Activated CD8-positive, alpha-beta T cell treated with anti-CD3 and anti-CD28 coated beads for 36 hours (primary cell): Measurements from ENCODE around the gene DNLZ. TPM values are rescaled to one million over a fixed set of nuclear protein-coding genes. Genes with fewer than 3 reads are reported as not detected.

Experiments
- ATAC-seq: fragments of 200-7000 bp; cut with Tn5 transposase; one replicate; pipeline ENCODE4 v1.10.0; 2021; ENCODE audit warnings: mild to moderate bottlenecking, moderate library complexity
- CTCF ChIA-PET: fragments of 350-600 bp; sonication (Branson Sonifier 250); formaldehyde crosslinking; loops from one replicate; lab custom pipeline; 2021; ENCODE audit warnings: antibody characterized with exemption; lab: Charles Lee
- POLR2A ChIA-PET: fragments of 350-600 bp; sonication (Branson Sonifier 250); formaldehyde crosslinking; loops from one replicate; lab custom pipeline; 2021; ENCODE audit warnings: antibody characterized with exemption; lab: Charles Lee
- DNase-seq: peaks from one replicate; pipeline ENCODE4 v3.0.0-alpha.2; 2020
- H3K27ac Mint-ChIP-seq: one replicate; pipeline ENCODE4 v1.8.0; 2021; ENCODE audit warnings: mild to moderate bottlenecking, mixed read lengths
- H3K27me3 Mint-ChIP-seq: one replicate; pipeline ENCODE4 v1.8.0; 2021; ENCODE audit warnings: mixed read lengths
- H3K36me3 Mint-ChIP-seq: one replicate; pipeline ENCODE4 v1.8.0; 2021; ENCODE audit warnings: low read depth, mixed read lengths
- H3K4me1 Mint-ChIP-seq: one replicate; pipeline ENCODE4 v1.8.0; 2021; ENCODE audit warnings: low read depth, mixed read lengths
- H3K4me3 Mint-ChIP-seq: one replicate; pipeline ENCODE4 v1.8.0; 2021; ENCODE audit warnings: mild to moderate bottlenecking, moderate library complexity, mixed read lengths
- H3K9me3 Mint-ChIP-seq: one replicate; pipeline ENCODE4 v1.8.0; 2021; ENCODE audit warnings: mixed read lengths
- intact Hi-C: fragments of 100-400 bp; cut with micrococcal nuclease; formaldehyde crosslinking; loops from one replicate; pipeline ENCODE4 v1.10.0; 2022
- total RNA-seq, 2 experiments: library from RNA; stranded (reverse); gene quantifications; one replicate each; pipeline ENCODE4 v1.2.3, GENCODE V29; 2021
- TF ChIP-seq, protein P1 (sequence below): fragments of 200-600 bp; IDR thresholded peaks from one replicate; pipeline ENCODE4 v1.8.0; 2022; ENCODE audit warnings: antibody characterized with exemption, mild to moderate bottlenecking

Gene DNLZ
- total RNA-seq, 2 experiments from 2014 or later: 16.1 to 17.4 TPM

DNA sequence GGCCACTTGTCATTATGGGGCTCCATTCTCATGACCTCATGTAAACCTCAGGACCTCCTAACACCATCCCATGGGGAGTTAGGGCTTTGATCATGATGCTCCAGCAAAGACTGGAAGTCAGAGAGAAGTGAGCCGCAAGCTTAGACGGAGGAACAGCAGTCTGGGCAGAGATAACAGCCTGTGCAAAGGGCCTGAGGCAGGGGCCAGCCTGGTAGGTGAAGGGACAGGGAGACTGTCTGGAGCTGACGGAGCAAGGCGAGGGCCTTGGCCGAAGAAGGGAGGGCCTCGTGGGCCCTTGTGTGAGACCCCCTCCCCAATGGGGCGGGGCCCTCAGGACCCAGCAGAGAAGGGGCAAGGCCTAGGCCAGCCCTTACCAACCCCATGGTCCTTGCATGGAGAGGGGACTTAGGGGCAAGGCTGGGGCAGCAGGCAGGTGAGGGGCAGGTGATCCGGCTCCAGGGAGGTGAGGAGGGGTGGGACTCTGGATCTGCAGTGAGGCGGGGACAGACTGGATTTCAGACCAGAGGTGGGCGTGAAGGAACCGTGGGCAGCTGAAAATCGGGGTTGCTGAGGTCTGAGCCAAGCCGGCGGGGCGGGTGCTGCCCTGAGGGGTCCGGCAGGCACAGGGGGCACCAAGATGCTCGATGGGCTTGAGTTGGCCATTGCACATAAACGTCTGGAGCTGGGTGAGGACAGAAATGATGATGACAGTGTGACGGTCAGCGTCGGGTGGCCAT is 18.8 kb downstream of the DNLZ start:
- Mint-ChIP-seq H3K27ac (no peak overlapping the region), H3K27me3 (no peaks in the 10 kb centered on the region), H3K36me3 (no peaks in the 10 kb centered on the region), H3K4me3 (no peak overlapping the region), H3K9me3 (no peaks in the 10 kb centered on the region), H3K4me1 (peaks cover 5% of the 10 kb centered on the region)
- TF ChIP-seq, protein P1, sequence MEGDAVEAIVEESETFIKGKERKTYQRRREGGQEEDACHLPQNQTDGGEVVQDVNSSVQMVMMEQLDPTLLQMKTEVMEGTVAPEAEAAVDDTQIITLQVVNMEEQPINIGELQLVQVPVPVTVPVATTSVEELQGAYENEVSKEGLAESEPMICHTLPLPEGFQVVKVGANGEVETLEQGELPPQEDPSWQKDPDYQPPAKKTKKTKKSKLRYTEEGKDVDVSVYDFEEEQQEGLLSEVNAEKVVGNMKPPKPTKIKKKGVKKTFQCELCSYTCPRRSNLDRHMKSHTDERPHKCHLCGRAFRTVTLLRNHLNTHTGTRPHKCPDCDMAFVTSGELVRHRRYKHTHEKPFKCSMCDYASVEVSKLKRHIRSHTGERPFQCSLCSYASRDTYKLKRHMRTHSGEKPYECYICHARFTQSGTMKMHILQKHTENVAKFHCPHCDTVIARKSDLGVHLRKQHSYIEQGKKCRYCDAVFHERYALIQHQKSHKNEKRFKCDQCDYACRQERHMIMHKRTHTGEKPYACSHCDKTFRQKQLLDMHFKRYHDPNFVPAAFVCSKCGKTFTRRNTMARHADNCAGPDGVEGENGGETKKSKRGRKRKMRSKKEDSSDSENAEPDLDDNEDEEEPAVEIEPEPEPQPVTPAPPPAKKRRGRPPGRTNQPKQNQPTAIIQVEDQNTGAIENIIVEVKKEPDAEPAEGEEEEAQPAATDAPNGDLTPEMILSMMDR: no peak
- POLR2A ChIA-PET: interaction anchor here (0.9 to 1.4 kb wide), 2 partner anchors 17 kb away, joined by 3 read pairs; partner anchors contain the start of gene GPSM1
- ATAC-seq (no peak), DNase-seq (no peak)
- CTCF ChIA-PET: interaction anchor here (1.2 kb wide), 1 partner anchor 19 kb away, joined by 3 read pairs; the partner anchor contains the start of gene DNLZ
- intact Hi-C loops: no loop called here

GRCh38 chr9:136343884-136344269 is 19.7 kb downstream of the DNLZ start:
- POLR2A ChIA-PET: interaction anchor here (1.4 kb wide), 1 partner anchor 16 kb away, joined by 3 read pairs; the partner anchor contains the start of gene GPSM1
- TF ChIP-seq, protein P1: no peak
- Mint-ChIP-seq H3K4me1 (peaks cover 5% of the 10 kb centered on the region), H3K36me3 (no peaks in the 10 kb centered on the region), H3K9me3 (no peaks in the 10 kb centered on the region), H3K27me3 (no peaks in the 10 kb centered on the region), H3K27ac (no peak overlapping the region), H3K4me3 (no peak overlapping the region)
- ATAC-seq (no peak), DNase-seq (no peak)
- CTCF ChIA-PET: no interaction called here
- intact Hi-C loops: no loop called here

- Mint-ChIP-seq H3K36me3 (no peaks in the 10 kb centered on the region), H3K4me1 (peaks cover 5% of the 10 kb centered on the region), H3K4me3 (no peak overlapping the region), H3K27me3 (no peaks in the 10 kb centered on the region), H3K9me3 (no peaks in the 10 kb centered on the region), H3K27ac (no peak overlapping the region)
- ChIA-PET CTCF (no interaction called here), POLR2A (interaction anchor here (1.4 kb wide), 1 partner anchor 11 kb away, joined by 3 read pairs; no protein-coding TSS in a partner anchor)
- intact Hi-C loops: no loop called here
- TF ChIP-seq, protein P1: no peak
- DNase-seq (no peak), ATAC-seq (no peak)
Observed at GRCh38 chr9:136343121-136343883, 20.2 kb downstream of the DNLZ start.

DNA sequence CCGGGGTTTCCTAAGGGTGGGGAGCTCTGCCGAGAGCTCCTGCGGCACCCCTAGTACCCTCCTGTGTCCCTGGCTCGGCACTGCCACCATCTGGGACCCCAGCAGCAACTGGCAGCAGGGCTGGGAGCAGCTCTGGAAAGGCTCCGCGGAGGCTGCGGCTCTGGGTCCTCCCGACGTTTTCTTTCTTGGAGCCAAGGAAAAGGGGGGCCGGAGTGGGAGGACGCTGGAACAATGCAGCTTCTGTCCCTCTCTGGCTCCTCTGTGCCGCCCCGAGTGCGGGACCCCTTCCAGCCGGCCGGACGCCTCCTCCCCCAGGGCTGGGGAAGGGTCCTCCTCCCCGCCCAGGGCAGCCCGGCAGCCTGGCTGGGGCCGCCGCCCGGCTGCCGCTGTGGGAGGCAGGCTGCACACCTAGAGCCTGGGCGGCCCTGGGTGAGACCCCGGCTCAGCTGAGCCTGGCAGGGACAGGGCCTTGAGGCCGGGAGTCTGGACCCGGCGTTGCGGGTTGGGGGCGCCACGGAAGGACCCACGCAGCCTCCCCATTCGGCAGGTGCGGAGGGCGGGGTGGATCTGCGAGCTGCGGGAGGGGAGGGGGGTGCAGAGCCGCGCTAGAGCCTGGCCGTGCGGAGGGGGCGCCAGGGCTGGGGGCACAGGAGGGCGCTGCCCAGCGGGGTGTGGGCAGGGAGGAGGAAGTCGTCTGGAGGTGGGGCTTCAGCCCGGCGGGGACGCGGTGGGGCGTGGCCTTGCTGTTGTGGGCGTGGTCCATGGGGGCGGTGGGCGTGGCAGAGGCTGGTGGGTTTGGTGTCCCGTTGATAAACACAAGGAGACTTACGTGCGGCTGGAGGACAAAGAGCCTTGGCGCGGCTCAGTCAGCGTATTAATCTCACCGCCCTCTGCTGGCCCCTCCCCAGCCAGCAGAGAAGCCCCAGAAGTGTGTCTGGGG is 21.1 kb downstream of the DNLZ start:
- Mint-ChIP-seq H3K27me3 (no peaks in the 10 kb centered on the region), H3K36me3 (no peaks in the 10 kb centered on the region), H3K4me1 (peaks cover 5% of the 10 kb centered on the region), H3K9me3 (no peaks in the 10 kb centered on the region), H3K27ac (no peak overlapping the region), H3K4me3 (no peak overlapping the region)
- intact Hi-C loops: no loop called here
- DNase-seq (peak; percentile 81), ATAC-seq (peak; percentile 88)
- CTCF ChIA-PET: no interaction called here
- TF ChIP-seq, protein P1: no peak
- POLR2A ChIA-PET: interaction anchor here (1.4 kb wide), 2 partner anchors 11 to 12 kb away, joined by 3 read pairs; no protein-coding TSS in a partner anchor
